ENCODE measurements around the gene CCDC92.
A peak's percentile ranks its signal among the peaks of the same experiment; 100 is the strongest.

Gene CCDC92

DNA sequence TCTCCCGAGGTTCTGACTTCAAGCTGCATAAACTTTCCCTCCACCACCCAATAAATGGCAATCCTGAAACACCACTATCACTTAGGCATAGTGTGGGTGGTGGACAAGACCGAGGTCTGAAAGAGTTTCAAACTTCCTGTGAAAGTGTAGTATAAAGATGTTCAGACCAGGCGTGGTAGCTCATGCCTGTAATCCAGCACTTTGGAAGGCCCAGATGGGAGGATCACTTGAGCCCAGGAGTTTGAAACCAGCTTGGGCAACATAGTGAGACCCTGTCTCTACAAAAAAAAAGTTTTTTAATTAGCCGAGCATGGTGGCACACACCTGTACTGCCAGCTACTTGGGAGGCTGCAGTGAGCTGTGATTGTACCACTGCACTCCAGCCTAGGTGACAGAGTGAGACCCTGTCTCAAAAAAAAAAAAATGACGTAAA is 61.9 kb downstream of the CCDC92 start:
- DNase-seq (ENCODE audit: low read depth), result no peak
- TF ChIP-seq, protein P1, sequence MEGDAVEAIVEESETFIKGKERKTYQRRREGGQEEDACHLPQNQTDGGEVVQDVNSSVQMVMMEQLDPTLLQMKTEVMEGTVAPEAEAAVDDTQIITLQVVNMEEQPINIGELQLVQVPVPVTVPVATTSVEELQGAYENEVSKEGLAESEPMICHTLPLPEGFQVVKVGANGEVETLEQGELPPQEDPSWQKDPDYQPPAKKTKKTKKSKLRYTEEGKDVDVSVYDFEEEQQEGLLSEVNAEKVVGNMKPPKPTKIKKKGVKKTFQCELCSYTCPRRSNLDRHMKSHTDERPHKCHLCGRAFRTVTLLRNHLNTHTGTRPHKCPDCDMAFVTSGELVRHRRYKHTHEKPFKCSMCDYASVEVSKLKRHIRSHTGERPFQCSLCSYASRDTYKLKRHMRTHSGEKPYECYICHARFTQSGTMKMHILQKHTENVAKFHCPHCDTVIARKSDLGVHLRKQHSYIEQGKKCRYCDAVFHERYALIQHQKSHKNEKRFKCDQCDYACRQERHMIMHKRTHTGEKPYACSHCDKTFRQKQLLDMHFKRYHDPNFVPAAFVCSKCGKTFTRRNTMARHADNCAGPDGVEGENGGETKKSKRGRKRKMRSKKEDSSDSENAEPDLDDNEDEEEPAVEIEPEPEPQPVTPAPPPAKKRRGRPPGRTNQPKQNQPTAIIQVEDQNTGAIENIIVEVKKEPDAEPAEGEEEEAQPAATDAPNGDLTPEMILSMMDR (IDR thresholded peaks at IDR 0.05; ENCODE audit: insufficient read depth, low read depth, low read length, missing control alignments), result no peak
- no peak overlapping the region for H3K4me3 ChIP-seq (ENCODE audit: low read depth, low read length)

DNA sequence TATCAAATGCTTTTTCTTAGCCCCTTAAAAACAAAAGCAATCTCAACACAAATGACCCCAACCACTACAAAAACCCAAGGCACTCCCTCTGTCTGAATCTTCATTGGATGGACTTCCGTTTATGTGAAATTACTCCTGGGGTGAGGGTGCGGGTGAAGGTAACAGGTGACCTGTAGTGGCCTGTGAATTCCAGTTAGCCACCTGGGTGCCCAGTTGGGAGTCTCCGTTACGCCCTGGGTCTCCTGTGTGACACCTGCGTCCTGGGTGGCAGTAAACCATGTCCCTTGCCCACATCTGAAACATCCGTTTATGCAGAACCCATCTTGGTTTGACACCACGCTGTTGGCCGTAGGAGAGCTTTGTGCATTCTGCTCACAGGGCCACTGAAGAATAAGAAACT is 62.6 kb downstream of the CCDC92 start:
- TF ChIP-seq, protein P1 (IDR thresholded peaks at IDR 0.05; ENCODE audit: insufficient read depth, low read depth, low read length, missing control alignments), result no peak
- no peak for DNase-seq (ENCODE audit: low read depth)
- H3K4me3 ChIP-seq (ENCODE audit: low read depth, low read length), result no peak overlapping the region

DNA sequence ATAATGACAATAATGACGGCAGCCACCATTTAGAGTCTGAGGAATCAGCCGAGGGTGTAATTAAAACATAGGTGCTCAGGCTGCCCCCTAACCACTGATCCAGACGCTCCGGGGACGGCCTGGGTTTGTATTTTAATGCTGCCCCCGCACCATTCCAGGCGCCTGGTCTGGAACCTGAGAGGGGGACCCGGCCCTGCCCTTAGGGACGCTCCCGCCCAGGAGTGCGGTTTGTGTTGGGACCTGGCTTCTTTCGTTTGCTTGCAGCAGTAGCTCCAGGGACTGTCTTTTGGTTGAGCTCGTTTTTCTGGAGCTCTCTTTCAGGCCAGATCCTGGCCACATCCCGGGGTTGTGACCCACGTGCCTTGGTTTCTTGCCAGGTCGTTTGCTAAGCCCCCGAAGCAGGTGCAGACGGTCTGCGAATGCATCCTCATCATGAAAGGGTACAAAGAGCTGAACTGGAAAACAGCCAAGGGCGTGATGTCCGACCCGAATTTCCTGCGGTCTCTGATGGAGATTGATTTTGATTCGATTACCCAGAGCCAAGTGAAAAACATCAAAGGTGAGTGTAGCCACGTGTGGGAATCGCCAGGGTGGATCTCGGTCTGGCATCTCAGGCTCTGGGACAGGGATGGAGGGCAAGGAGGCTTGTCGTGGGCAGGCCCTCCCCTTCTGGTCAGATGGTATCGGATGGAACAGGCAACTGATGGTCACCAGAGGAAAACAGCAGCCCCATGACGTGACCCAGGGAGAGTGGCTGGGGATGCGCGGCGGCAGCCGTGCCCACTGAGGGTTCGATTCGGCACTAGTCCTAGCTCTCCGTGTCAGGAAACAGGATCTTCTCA is 63.5 kb downstream of the CCDC92 start:
- TF ChIP-seq, protein P1 (IDR thresholded peaks at IDR 0.05; ENCODE audit: insufficient read depth, low read depth, low read length, missing control alignments), result no peak
- no peak overlapping the region for H3K4me3 ChIP-seq (ENCODE audit: low read depth, low read length)
- DNase-seq (ENCODE audit: low read depth), result no peak

DNA sequence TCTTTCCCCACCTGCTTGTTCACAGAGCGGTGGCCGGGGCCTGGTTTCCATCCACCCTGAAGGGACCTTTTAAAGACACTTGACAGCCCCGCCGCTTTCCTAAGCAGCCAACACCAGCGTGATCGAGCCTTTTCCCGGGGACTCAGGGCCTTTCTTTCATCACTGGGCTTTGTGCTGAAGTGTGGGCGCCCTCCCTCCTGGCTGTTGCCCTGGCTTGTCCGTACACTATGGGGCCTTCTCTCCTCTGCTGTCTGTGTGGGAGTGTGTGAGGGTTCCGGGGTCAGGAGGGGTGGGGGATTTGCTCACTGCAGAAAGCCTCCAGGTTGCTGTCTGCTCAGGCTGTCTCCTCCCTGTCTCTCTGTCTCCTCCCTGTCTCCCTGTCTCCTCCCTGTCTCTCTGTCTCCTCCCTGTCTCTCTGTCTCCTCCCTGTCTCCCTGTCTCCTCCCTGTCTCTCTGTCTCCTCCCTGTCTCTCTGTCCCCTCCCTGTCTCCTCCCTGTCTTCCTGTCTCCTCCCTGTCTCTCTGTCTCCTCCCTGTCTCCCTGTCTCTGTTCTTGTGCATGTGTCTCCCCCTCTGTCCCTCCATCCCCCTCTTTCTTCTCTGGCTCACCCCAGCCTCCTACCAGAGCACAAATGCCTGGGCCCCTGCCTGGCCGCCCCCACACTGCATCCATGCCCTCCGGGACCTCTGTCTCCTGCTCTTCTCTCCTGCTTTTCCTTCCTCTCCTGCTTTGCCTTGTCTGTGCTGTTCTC is 64.7 kb downstream of the CCDC92 start:
- TF ChIP-seq, protein P1 (IDR thresholded peaks at IDR 0.05; ENCODE audit: insufficient read depth, low read depth, low read length, missing control alignments), result no peak
- DNase-seq (ENCODE audit: low read depth), result no peak
- no peak overlapping the region for H3K4me3 ChIP-seq (ENCODE audit: low read depth, low read length)

DNA sequence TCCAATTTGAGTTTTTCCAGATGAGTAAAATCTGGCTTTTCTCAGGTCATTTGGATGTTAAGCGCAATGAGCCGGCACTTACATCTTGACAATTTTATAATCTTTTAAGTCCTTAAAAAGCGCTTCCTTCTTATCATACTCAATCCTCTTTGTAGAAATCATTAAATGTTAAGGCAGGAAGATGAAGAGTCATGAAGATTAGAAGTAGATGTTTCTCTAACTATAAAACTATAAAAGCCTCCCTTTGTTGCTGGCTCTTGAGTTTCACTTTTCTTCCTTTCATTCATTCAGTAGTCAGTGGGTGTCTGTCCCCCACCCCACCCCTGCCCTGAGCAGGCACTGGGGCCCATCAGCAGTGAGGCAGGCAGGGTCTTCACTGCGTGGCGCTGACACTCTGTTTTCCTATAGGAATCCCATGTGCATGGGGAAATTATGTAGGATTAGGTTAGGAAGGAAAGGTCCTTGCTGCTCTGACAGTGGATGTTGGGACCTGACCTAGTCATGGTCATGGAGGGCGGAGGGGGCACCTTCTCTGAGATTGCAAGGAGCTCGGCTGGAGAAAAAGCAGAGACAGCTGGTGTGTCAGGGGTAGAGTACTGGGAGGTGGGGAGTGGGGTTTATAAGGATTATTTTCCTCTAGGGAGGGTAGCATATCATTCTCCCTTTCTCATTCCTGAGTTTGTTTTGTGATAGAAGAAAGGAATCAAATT is 65.8 kb downstream of the CCDC92 start:
- TF ChIP-seq, protein P1 (IDR thresholded peaks at IDR 0.05; ENCODE audit: insufficient read depth, low read depth, low read length, missing control alignments), result no peak
- no peak for DNase-seq (ENCODE audit: low read depth)
- no peak overlapping the region for H3K4me3 ChIP-seq (ENCODE audit: low read depth, low read length)

DNA sequence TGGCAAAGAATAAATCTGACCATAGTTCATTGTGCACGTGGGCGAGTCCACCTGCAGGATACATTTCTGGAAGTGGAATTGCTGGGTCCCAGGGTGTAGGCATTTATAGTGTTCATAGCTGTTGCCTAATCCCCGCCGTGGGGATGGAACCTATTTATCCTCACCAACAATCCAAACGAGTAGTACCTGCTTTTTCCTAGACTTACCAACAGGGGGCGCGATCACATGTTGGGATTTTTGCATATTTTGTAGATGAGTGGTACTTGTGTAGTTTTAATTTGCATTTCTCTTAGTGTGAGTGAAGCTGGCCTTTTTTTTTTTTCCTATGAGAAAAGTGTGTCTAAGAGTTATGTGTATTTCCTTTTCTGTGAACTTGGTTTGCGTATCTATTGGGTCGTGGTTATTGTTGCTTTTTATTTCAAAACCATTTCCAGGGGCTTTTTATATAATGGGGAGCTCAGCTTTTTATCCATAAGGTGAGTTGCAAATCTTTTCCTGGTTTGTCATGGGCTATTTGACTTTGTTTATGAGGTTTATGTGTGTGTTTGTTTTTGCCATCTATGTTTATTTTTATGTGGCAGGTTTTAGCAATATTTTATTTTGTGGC is 67.2 kb downstream of the CCDC92 start:
- peak; percentile 66 for DNase-seq (ENCODE audit: low read depth)
- TF ChIP-seq, protein P1 (IDR thresholded peaks at IDR 0.05; ENCODE audit: insufficient read depth, low read depth, low read length, missing control alignments), result peak; percentile 68
- no peak overlapping the region for H3K4me3 ChIP-seq (ENCODE audit: low read depth, low read length)

All from GM12865 (cell line).